GM19467 (cell line): Measurements from ENCODE around the gene PLEKHM3.

Experiments
- ATAC-seq: cut with Tn5 transposase; IDR thresholded peaks from one replicate; pipeline ENCODE4 v1.9.1; 2021; ENCODE audit warnings: mild to moderate bottlenecking, moderate library complexity; ENCODE audit not compliant: unreplicated experiment

The PLEKHM3 gene

DNA sequence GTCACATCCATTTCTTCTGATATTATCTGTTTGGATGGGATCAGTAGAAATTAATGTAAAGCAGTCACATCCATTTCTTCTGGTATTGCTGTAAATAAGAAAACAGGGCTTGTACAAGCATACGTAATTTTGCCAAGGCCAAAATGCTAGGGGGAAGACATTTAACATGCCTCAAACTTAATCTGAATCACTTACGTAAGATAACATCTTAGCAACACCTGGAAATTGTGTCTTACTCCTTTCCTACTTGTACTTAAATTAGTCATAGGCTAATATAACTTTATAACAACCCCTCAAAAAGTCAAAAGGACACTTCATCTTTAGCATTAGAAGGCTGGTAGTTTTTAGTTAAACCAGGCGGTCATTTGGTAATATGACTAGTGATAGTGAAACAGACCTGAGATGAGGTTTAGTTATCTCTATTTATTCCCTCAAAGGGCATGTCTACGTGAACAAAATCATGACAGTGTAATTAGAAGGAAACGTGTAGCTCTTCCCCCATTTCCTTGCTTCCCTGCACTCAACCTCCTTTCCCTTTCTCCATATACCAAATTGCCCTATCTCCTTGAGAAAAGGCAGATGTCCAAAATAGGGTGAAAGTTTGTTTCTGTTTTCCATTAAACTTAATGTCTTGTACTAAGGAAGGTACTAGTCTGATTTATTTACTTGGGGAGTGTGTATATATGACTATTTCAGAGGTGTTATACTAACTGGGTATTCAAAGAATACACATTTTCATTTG lies 156.3 kb downstream of the PLEKHM3 start:
- ATAC-seq: no peak

DNA sequence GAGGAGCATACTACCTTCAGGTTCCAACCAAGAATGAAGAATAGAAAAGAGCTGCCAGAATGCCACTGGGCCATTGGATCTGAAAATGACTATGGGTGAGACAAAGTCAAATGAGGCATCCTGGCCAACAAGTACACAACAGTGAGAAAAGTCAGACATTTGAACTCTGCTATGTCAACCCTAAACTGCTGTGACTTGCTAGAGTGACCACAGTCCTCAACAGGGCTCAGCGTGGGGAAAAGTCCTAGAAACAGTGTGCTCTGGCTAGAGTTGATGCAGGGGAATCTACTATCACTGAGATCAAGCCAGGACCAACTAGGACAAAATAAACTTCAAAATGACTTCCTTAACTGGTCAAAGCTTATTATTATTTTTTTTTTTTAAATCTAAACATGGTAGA lies 157.4 kb downstream of the PLEKHM3 start:
- ATAC-seq: no peak

DNA sequence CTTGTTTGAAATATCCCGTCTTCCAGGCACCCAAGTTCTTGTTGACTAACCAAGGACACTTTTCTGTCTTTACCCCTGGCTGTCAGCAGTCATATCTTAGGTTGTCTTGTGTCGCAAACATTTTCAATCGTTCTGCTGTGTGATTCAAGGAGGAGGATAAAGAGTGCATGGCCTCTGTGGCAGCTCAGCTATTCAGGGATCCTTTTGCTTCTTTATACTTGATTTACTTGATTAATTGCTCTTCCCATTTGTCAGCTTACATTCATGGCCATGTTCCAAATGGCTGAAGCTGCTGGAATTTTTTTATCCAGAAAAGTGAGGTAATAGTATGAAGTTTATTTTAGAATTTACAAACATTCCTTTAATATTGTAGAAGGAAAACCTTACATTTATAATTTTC lies 158.3 kb downstream of the PLEKHM3 start:
- no peak for ATAC-seq

DNA sequence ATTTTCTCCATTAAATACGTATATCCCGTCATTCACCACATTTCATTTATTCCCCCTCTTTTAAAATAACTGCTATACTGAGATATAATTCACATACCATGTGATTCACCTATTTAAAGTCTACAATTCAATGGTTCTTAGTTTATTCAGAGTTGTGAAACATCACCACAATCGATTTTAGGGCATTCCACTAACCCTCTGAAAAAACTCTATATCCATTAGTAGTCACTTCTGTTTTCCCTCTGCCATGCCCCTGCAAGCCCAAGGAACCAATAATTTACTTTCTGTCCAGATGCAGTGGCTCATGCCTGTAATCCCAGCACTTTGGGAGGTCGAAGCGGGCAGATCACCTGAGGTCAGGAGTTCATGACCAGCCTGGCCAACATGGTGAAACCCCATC lies 160.1 kb downstream of the PLEKHM3 start:
- no peak for ATAC-seq

DNA sequence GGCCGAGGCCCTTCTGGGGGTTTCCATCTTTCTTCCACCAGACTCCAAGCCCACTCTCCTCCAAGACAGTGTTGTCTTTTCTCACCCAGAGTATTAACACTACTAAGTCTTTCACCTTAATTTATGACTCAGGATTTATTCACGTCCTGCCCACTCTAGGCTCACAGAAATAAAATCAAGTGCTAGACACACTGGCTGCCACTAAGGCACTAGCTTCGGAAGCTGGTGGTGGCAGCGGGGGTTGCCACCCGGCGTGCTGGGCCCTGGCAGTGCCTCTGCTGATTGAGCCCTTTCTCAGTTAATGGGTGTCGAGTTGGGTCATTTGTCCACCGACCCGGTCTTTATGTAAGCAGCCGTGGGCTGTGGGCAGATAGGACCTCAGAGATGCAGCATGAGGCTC lies 162.0 kb downstream of the PLEKHM3 start:
- no peak for ATAC-seq

DNA sequence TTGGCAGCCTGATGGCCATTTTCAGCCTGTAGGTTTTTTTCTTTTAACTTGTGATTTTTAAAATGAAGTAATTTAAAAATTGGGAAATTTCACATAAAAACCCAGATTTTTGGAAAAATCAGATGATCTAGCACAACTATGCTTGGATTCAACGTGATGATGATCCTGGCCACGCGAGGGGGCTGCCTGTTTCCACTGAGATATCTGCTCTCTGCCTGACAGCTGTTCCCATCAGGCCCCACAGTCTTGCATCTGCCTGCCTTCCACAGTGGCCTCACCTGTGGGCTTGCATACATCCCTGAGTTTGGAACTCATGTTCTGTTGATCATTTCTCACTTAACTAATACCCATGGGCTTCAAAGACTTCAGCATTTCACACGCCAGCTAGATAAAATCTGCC lies 163.5 kb downstream of the PLEKHM3 start:
- ATAC-seq: no peak

DNA sequence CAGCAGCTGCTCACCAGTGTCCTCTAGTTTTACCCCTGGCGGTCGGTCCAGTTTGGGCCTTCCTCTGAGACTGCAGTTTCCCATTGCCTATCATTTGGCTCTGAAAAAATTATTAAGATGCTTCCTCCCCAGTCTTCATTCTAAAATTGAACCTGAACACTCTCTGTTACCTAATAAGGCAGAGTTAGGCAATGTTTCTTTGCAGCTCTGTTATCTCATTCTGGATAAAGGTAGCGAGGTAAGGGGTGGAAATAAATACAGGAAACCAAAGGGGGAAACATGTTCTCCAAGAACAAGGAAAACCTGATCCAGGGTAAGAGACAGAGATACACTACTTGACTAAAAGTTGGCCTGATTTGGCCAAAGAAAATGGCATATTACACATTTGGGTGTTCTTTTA lies 164.6 kb downstream of the PLEKHM3 start:
- no peak for ATAC-seq

DNA sequence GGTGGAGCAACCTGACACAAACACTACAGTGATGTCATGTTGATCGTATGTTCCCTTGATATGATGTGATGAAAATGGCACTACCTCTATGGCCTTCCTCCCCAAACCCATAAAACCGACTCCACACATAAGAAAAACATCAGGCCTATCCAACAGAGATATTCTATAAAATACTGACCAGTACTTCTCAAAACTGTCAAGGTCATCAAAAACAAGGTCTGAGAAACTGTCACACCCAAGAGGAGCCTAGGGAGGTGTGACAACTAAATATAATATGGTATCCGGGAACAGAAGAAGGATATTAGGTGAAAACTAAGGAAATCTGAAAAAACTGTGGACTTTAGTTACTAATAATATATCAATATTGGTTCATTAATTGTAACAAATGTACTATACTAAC lies 169.7 kb downstream of the PLEKHM3 start:
- no peak for ATAC-seq

DNA sequence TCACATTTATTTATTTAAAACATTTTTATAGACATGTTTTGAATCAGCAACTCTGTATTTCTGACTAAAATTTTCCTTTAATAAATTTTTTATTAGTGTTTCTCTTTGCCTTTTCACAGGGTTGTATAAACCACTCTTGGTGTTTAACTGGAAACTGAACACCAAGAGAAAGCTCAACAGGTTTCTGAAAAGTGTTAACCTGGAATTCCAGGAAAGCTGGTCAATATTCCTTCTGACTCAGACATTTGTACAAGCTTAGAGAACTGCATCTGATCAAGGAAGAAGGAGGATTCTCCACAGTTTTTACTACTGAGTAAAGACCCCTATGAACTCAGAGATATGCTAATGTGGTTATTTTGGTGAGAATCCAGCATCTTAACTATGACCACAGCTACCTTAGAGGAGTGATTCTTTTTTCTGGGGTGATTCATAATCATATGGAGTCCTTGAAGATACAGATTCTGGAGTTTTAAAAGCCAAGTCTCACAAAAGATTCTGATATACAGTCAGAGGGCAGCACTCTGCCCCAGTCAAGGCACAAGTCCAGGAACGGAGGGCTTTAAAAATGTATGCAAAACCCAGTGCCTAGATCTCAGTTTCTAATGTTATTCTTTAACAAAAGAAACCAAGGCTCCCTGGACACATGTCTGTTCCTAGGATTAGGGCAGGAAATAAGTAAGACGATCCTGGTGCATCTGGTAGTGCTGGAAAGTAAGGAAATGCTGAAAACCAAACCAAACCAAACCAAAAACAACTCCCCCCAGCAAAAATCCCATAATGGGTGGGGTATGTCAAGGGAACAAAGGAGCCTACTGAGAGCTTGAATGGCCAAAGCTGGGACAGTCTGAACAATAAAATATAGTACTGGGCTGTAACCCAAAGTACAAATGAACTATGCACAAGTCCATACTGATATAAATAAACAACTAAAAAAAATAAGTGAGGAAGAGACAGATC lies 170.6 kb downstream of the PLEKHM3 start:
- ATAC-seq: no peak

DNA sequence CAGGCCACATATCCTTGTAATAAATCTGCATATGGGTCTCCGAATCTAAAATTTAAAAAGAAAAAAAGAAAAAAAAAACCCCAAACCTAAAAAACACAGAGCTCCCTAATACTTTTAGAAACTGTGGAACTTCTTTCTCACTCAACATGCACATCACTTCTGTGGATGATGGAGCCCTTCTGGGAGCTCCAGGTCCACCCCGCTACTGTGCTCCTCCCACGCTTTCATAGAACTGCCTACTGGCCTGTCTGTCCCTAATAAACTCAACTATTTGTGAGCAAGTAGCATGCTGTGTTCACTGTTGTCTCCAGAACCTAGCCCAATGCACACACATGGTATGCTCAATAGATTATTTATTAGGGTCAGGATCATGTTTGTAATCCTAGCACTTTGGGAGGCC lies 172.5 kb downstream of the PLEKHM3 start:
- ATAC-seq: no peak

DNA sequence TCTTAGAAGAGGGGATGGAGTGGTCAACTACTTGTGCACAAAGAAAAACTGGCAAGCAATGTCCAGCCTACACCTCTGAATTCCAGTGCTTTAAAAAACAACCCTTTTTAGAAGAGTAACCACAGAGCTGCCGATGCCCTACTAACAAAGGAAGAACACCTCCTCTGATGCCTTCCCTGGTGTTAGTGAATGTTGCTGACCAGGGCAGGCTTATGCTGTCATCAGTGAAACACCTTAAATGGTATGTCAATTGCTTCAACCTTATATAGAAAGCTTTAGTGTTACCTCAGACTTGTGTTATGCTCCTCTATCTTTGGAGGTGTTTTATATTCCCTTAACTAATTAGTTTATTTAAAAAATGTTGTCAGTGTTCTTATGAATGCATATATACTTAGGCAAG lies 175.9 kb downstream of the PLEKHM3 start:
- no peak for ATAC-seq

DNA sequence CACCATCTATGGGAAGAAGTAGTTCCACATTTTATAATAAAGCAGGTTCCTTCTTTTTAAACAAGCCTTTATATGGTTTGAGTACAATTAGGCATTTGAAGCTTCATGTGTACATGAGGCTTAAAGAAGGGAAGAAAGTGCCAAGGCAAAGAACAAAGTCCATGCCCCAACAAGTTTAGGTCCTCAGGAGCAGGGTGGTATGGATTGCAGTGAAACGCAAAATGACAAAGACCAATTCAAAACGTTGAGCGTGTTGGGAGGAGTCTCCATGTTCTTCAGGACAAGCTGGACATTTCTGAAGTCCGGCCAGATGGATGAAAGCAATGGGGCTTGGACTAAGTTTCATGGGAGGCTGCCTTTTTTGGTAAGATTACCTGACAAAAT lies 176.8 kb downstream of the PLEKHM3 start:
- no peak for ATAC-seq

DNA sequence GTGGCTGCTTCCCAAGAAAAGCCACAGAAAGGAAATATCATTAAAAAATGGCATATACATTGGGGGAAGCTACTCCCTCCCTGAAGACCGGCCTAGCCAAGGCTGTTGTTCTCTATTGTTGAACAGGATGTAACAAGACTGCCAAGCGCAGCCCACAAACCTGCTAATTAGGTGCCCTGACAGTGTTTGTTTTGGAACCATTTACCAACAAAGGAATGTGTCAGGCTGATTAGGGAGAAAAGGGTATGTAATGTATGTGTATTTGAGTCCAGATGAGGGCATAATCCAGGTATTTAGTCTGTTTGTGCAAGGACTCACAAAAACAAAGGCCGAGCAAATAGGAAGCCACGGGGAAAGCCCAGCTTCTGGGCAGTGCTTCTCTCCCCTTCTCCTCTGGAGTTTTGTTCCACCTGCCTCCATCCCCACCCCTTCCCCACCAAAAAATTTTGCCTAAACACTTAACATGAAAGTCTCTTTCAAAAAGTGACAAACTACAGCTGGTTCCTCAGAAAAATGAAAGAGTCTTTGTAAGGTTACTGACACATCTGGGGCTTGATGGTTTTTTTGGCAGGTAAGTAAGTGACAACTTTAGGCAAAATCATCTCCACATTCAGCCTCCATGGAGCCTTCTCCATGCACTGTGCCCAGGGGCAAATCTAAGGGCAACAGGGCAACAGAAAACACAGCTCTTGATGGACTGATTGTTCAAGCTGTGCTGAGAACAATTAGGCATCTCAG lies 177.4 kb downstream of the PLEKHM3 start:
- ATAC-seq: no peak

DNA sequence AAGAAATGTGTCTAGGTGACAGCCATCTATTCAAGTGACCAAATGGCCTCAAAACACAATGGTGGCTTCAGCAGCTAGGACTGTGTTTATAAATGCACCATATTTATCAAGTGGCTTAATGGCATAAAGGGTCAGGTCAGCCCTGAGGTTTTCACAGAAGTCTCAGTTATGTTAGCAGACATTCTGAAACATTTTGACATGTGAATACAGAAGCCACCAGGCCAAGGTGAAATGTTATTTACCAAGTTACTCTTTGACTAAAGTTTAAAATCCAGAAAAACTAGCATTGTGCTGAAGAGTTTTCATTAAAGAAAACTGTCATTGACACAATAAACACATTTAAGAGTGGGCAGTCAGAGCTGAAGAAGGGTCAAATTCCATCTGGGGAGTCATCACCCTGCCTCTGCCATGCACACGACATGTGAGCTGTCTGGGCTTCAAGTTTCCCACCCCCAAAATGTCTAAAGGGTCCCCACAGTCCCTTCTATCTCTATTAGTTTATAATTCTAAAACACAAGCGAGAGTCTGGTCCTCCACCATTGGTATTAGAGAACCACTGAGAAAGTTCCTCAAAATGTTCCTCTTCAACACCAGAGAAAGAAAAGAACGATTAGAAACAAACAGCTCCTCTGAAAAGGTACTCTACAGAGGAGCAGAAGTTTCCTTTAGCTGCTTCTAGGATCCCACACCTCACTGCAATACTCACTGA lies 178.1 kb downstream of the PLEKHM3 start:
- no peak for ATAC-seq

DNA sequence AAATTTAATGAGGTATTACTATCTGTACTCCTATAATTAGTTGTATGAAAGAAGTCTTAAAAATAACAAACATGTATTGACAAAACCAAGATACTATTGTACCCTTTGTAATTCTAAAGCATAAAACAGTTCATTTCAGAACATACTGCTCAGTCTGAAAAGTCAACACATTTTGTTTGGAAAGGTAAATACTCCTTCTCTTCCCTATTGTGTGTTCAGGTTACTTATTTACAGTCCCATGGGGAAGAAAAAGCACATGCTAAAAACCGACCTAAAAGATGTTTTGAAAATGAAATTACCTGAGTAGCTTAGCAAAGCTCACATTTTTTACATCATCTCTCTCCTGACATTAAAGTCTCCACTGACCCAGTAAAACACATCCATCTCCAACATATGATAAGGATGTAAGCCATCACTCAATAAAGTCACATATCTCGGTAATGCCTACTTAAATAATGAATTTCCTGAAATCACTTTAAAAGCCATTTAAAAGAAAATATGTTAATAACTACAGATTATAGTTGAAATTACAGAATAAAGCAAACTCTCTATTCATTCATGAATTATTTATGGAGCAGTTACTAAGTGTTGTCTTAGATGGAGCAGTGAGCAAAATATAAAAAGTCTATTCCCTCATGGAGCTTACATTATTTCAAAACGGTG lies 180.0 kb downstream of the PLEKHM3 start:
- no peak for ATAC-seq

DNA sequence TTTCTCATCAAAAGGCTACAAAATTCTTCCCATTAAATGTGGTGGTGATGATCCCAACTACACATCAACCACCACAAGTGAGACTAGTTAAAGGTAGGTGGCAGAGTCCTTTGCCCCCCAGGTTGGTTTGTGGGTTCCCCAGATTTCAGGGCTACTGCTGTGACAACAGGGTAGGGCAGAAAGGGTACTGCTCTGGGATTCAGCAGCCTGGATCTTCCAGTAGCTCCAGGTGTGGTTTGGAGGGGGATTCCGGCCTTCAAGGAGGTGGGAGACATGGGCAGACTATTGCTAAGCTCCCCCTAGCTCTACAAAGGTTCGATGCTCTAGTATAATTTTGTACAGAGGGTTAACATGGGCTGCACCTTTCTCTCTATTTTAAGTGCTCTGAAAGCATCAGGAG lies 180.7 kb downstream of the PLEKHM3 start:
- ATAC-seq: no peak

DNA sequence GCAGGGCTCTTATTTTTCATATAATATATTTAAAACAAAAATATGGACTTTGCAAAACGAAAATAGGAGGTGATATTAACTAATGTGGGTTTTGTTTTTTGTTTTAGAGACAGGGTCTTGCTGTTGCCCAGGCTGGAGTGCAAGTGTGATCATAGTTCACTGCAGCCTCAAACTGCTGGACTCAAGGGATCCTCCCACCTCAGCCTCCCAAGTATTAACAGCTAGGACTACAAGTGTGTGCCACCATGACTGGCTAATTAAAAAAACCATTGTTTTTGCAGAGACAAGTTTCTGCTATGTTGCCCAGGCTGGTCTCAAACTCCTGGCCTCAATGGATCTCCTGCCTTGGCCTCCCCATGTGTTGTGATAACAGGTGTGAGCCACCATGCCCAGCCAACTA lies 185.2 kb downstream of the PLEKHM3 start:
- ATAC-seq: no peak

DNA sequence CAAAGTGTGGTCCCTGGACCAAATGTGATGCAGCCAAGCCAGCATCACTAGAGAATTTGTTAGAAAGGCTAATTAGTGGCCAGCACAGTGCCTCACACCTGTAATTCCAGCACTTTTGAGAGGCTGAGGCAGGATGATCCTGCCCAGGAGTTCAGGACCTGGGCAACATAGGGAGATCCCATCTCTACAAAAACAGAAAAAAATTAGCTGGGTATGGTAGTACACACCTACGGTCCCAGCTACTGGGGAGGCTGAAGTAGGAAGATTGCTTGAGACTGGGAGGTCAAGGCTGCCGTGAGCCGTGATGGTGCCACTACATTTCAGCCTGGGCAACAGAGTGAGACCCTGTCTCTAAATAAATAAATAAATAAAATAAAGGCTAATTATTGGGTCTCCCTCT lies 185.8 kb downstream of the PLEKHM3 start:
- no peak for ATAC-seq

DNA sequence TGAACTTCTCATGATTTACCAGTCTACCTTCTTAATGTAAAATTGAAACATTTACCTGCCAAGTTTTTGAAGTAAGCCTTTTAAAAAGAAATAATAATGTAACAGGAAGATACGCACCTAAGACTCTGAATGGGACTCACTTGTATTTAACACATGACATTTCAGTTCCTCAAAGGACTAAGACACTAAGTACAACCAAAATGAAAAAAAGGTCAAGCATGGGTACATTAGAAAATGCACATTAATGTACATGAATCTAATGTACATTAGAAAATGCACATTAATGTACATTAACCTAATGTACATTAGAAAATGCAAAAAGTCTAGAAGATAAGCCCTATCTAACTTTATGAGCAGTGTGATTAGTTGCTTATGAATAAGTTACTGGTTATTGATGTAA lies 186.3 kb downstream of the PLEKHM3 start:
- no peak for ATAC-seq

DNA sequence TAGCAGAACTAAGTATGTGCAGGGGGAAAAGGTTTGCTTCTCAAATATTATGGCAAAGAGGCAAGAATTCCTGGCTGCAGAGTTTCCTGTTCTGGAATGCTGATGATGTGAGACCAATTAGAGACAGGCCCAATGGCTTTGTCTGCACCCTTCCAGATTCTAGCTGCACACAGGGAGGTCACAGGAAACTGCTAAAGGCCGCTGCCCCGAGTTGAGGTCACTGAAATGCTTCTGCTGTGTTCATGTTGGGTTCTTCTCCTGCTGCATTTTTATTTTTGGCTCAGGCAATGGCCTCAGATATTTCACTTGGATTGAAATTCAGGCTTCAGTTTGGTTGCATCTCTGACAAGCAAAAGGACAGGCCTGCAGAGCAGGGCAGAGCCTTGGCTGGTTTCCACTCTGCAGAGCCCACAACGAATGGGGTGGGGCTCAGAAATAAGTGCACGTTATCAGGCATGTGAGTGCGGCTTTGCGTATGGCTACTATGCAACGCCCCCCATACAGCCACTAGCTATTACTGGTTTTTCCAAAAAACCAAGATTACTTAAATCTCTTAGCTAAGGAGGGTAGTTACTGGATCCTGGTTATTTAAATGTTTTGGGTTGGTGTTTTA lies 188.7 kb downstream of the PLEKHM3 start:
- ATAC-seq: no peak
